Measurements from ENCODE around the gene NKAIN2.

DNA sequence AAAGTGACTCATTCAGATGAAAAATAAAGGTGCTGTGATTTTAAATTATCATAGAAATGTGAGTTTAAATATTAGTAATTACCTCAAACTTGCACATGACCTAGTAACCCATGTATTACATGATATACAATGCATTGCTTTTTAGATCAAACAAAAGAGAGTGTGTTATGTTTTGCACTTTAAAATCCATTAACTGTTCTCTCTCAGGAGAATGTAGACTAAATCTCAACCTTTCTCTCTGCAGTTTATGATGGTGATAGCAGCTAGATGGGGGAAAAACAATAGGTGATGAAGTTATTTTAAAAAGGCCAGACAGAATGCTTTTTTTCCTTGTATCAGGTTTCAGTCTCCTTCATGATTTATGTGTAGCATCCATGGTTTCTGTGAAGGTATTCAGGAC is 754.2 kb downstream of the NKAIN2 start:
- TF ChIP-seq, protein P1, sequence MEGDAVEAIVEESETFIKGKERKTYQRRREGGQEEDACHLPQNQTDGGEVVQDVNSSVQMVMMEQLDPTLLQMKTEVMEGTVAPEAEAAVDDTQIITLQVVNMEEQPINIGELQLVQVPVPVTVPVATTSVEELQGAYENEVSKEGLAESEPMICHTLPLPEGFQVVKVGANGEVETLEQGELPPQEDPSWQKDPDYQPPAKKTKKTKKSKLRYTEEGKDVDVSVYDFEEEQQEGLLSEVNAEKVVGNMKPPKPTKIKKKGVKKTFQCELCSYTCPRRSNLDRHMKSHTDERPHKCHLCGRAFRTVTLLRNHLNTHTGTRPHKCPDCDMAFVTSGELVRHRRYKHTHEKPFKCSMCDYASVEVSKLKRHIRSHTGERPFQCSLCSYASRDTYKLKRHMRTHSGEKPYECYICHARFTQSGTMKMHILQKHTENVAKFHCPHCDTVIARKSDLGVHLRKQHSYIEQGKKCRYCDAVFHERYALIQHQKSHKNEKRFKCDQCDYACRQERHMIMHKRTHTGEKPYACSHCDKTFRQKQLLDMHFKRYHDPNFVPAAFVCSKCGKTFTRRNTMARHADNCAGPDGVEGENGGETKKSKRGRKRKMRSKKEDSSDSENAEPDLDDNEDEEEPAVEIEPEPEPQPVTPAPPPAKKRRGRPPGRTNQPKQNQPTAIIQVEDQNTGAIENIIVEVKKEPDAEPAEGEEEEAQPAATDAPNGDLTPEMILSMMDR (conservative IDR thresholded peaks at IDR 0.05 in 1 of 2, IDR thresholded peaks at IDR 0.05 in 1 of 2; ENCODE audit: extremely low read depth in 1 of 2, insufficient read depth in 1 of 2, low read depth in 1 of 2, low read length in 2 of 2), result no peak
- TF ChIP-seq EZH2 (IDR thresholded peaks at IDR 0.05; ENCODE audit: borderline replicate concordance, low read length), result no peak

All from mammary epithelial cell (primary cell).